ENCODE results near the gene VPS8. TPM values are rescaled to one million over a fixed set of nuclear protein-coding genes. Genes with fewer than 3 reads are reported as not detected.
"Not testable (repeated sequence)": the region's sequence is repeated elsewhere in the genome, so short reads cannot be mapped to it uniquely, and the experiment has no call there.

The VPS8 gene
- total RNA-seq, 1 experiment from 2014 or later, result 39.7 TPM

DNA sequence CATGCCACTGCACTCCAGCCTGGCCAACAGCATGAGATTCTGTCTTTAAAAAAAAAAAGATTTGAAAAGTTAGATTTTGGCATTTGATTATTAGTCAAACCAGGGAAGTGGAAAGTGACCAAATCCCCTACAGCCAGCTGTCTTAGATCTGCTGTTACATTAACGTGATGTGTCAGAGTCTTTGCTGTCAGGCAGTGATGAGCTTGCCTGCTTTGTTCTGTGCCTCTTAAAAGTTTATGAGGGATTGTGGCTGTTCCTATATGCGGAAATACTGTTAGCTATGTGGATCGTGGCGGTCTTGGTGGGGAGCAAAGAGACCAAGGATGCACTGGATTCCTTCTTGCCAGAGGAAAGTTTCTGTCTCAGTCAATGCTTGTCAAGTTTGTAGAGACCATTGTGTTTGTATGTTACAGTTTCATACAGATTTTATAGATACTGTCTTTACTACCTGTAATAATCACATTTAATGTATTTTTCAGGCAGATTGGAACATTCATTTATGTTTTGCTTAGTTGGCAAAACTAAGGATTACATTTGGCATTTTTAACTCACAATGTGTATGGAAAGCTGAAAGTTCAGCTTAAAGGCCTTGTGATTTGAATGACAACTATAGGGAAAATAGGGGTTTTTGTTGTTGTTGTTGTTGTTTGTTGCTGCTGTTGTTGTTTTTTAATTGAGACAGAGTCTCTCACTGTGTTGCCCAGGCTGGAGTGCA lies 137.4 kb downstream of the VPS8 start:
- H3K27me3 ChIP-seq (ENCODE audit: insufficient read depth, low read length), result no peaks in the 10 kb centered on the region
- peak overlapping the region; percentile 9 to 93 (median 55) for H3K27ac Mint-ChIP-seq

DNA sequence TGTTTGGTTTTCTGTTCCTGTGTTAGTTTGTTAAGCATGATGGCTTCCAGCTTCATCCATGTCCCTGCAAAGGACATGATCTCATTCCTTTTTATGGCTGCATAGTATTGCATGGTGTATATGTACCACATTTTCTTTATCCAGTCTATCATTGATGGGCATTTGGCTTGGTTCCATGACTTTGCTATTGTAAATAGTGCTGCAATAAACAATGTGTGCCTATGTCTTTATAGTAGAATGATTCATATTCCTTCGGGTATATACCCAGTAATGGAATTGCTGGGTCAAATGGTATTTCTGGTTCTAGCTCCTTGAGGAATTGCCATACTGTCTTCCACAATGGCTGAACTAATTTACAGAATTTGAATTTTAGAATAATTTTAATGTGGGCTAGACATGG lies 138.8 kb downstream of the VPS8 start:
- H3K9me3 ChIP-seq (ENCODE audit: control insufficient read depth, low read depth, low read length); H4K91ac ChIP-seq (ENCODE audit: insufficient read length, low read depth, low read length); H3K4ac ChIP-seq (ENCODE audit: low read depth, low read length); H3K14ac ChIP-seq (ENCODE audit: insufficient read depth, low read length); H3K56ac ChIP-seq (ENCODE audit: insufficient read length, low read depth, low read length); H2BK15ac ChIP-seq (ENCODE audit: low read depth, low read length); H3K4me1 ChIP-seq (ENCODE audit: insufficient read depth, low read length); H4K20me1 ChIP-seq (ENCODE audit: control insufficient read depth, insufficient read depth, insufficient read length); H3K23me2 ChIP-seq (ENCODE audit: insufficient read length, low read depth, low read length, poor library complexity, severe bottlenecking); H2AFZ ChIP-seq (ENCODE audit: low read length); H3K27me3 ChIP-seq (ENCODE audit: insufficient read depth, low read length); H3K79me1 ChIP-seq (ENCODE audit: insufficient read depth, low read depth, low read length, poor library complexity, severe bottlenecking); H3K4me2 ChIP-seq (ENCODE audit: insufficient read depth, insufficient read length, low read length); H3K18ac ChIP-seq (ENCODE audit: insufficient read length, low read depth, low read length); H4K5ac ChIP-seq (ENCODE audit: insufficient read length, low read depth, low read length); H2BK5ac ChIP-seq (ENCODE audit: insufficient read length, low read length); H3K27ac ChIP-seq (ENCODE audit: insufficient read length, low read depth, low read length); H3T11ph ChIP-seq (ENCODE audit: low read length); H2BK20ac ChIP-seq (ENCODE audit: low read depth, low read length, poor library complexity, severe bottlenecking); H2BK12ac ChIP-seq (ENCODE audit: insufficient read length, low read depth, low read length); H2AK5ac ChIP-seq (ENCODE audit: insufficient read length, low read length); H3K9ac ChIP-seq (ENCODE audit: extremely low read depth, insufficient read length, low read length); H3K27me3 Mint-ChIP-seq (ENCODE audit: low read depth); H4K8ac ChIP-seq (replicated peaks; ENCODE audit: insufficient read length, low read depth, low read length); H3K4me3 Mint-ChIP-seq; H3K79me2 ChIP-seq (ENCODE audit: insufficient read depth, low read length); H3K23ac ChIP-seq (ENCODE audit: insufficient read length, low read depth, low read length); H2BK120ac ChIP-seq (ENCODE audit: low read depth, low read length, poor library complexity, severe bottlenecking); DNase-seq; H3K9me3 Mint-ChIP-seq; H3K27ac Mint-ChIP-seq: not testable (repeated sequence)
- H3K4me1 Mint-ChIP-seq, result peaks cover 28 to 38% of the 10 kb centered on the region in 2 experiments
- no CpG with 5 or more reads among the region's 1 CpG for WGBS (ENCODE audit: extremely low coverage, insufficient read length, low lambda C conversion rate)
- peaks cover 4 to 11% (median 6%) of the 10 kb centered on the region in 3 experiments; a peak in 5 of 7 replicates for H3K36me3 Mint-ChIP-seq (ENCODE audit: insufficient read depth in 1 of 3, low read depth in 3 of 3)

More for the DNA sequence above, 137.4 kb downstream of the VPS8 start:
- H3K9me3 Mint-ChIP-seq, result no peaks in the 10 kb centered on the region
- no CpG with 5 or more reads among the region's 4 CpGs for WGBS (ENCODE audit: extremely low coverage, insufficient read length, low lambda C conversion rate)
- no peak overlapping the region for H2BK15ac ChIP-seq (ENCODE audit: low read depth, low read length)
- H3K14ac ChIP-seq (ENCODE audit: insufficient read depth, low read length), result no peak overlapping the region
- H2BK20ac ChIP-seq (ENCODE audit: low read depth, low read length, poor library complexity, severe bottlenecking), result no peak overlapping the region
- peaks cover 2% of the 10 kb centered on the region; the same call in 1 of the 2 replicates for H3K4me1 ChIP-seq (ENCODE audit: insufficient read depth, low read length)
- no peak overlapping the region for H2BK120ac ChIP-seq (ENCODE audit: low read depth, low read length, poor library complexity, severe bottlenecking)
- no peaks in the 10 kb centered on the region for H3K79me1 ChIP-seq (ENCODE audit: insufficient read depth, low read depth, low read length, poor library complexity, severe bottlenecking)
- H3K27ac ChIP-seq (ENCODE audit: insufficient read length, low read depth, low read length), result no peak overlapping the region
- H4K91ac ChIP-seq (ENCODE audit: insufficient read length, low read depth, low read length), result no peak overlapping the region
- no peak overlapping the region for H3K4ac ChIP-seq (ENCODE audit: low read depth, low read length)
- H2AFZ ChIP-seq (ENCODE audit: low read length), result no peak overlapping the region
- H3K4me3 Mint-ChIP-seq, result no peak overlapping the region
- no peak overlapping the region for H4K8ac ChIP-seq (replicated peaks; ENCODE audit: insufficient read length, low read depth, low read length)
- H3K27me3 Mint-ChIP-seq (ENCODE audit: low read depth), result no peaks in the 10 kb centered on the region
- H3K9ac ChIP-seq (ENCODE audit: extremely low read depth, insufficient read length, low read length), result no peak overlapping the region
- TF ChIP-seq, protein P1, sequence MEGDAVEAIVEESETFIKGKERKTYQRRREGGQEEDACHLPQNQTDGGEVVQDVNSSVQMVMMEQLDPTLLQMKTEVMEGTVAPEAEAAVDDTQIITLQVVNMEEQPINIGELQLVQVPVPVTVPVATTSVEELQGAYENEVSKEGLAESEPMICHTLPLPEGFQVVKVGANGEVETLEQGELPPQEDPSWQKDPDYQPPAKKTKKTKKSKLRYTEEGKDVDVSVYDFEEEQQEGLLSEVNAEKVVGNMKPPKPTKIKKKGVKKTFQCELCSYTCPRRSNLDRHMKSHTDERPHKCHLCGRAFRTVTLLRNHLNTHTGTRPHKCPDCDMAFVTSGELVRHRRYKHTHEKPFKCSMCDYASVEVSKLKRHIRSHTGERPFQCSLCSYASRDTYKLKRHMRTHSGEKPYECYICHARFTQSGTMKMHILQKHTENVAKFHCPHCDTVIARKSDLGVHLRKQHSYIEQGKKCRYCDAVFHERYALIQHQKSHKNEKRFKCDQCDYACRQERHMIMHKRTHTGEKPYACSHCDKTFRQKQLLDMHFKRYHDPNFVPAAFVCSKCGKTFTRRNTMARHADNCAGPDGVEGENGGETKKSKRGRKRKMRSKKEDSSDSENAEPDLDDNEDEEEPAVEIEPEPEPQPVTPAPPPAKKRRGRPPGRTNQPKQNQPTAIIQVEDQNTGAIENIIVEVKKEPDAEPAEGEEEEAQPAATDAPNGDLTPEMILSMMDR (conservative IDR thresholded peaks at IDR 0.05), result no peak
- no peak overlapping the region for H3K4me2 ChIP-seq (ENCODE audit: insufficient read depth, insufficient read length, low read length)
- no peak overlapping the region for H2BK12ac ChIP-seq (ENCODE audit: insufficient read length, low read depth, low read length)
- peaks cover 31 to 52% of the 10 kb centered on the region in 2 experiments for H3K4me1 Mint-ChIP-seq
- no peak overlapping the region for H3K18ac ChIP-seq (ENCODE audit: insufficient read length, low read depth, low read length)
- no peaks in the 10 kb centered on the region for H3K23me2 ChIP-seq (ENCODE audit: insufficient read length, low read depth, low read length, poor library complexity, severe bottlenecking)
- DNase-seq, result no peak
- no peak overlapping the region for H4K5ac ChIP-seq (ENCODE audit: insufficient read length, low read depth, low read length)
- H3K9me3 ChIP-seq (ENCODE audit: control insufficient read depth, low read depth, low read length), result no peaks in the 10 kb centered on the region
- no peak overlapping the region for H3K23ac ChIP-seq (ENCODE audit: insufficient read length, low read depth, low read length)
- H2BK5ac ChIP-seq (ENCODE audit: insufficient read length, low read length), result no peak overlapping the region
- H2AK5ac ChIP-seq (ENCODE audit: insufficient read length, low read length), result no peak overlapping the region
- no peaks in the 10 kb centered on the region for H3K79me2 ChIP-seq (ENCODE audit: insufficient read depth, low read length)
- no peaks in the 10 kb centered on the region for H4K20me1 ChIP-seq (ENCODE audit: control insufficient read depth, insufficient read depth, insufficient read length)
- peaks cover 4 to 14% (median 7%) of the 10 kb centered on the region in 3 experiments; a peak in 5 of 7 replicates for H3K36me3 Mint-ChIP-seq (ENCODE audit: insufficient read depth in 1 of 3, low read depth in 3 of 3)
- no peak overlapping the region for H3K56ac ChIP-seq (ENCODE audit: insufficient read length, low read depth, low read length)
- H3T11ph ChIP-seq (ENCODE audit: low read length), result no peak overlapping the region
